AG04450 (cell line): ENCODE data around the gene CCNH. TPM values are rescaled to one million over a fixed set of nuclear protein-coding genes. Genes with fewer than 3 reads are reported as not detected.

Source experiments
- CTCF ChIA-PET: fragments of 300-600, 350-600 bp; formaldehyde crosslinking; extraction: SDS; loops from one replicate; lab custom pipeline; 2022; ENCODE audit warnings: antibody characterized with exemption, inconsistent platforms; lab: Charles Lee
- POLR2A ChIA-PET: fragments of 350-600 bp; formaldehyde crosslinking; extraction: SDS; loops from one replicate; lab custom pipeline; 2021; ENCODE audit warnings: antibody characterized with exemption, inconsistent platforms; lab: Yijun Ruan, JAX
- DNase-seq: peaks from one replicate; pipeline ENCODE4 v3.0.0-alpha.2; 2011; ENCODE audit warnings: low read depth, low spot score
- H3K27ac ChIP-seq: one replicate; pipeline ENCODE4 v1.5.1; 2012; ENCODE audit warnings: low read depth, low read length, control low read depth
- H3K27me3 ChIP-seq: one replicate; pipeline ENCODE4 v1.6.0; 2012; ENCODE audit warnings: low read length; ENCODE audit not compliant: control insufficient read depth, insufficient read depth
- H3K4me3 ChIP-seq: 2 replicates; pipeline ENCODE4 v1.5.1; 2011; ENCODE audit warnings: mild to moderate bottlenecking, low read depth, low read length, control low read depth
- H3K9me3 ChIP-seq: 2 replicates; pipeline ENCODE4 v1.5.1; 2012; ENCODE audit warnings: low read length; ENCODE audit not compliant: control insufficient read depth, insufficient read depth
- CTCF ChIP-seq: IDR thresholded peaks from 2 replicates; pipeline ENCODE4 v1.5.1; 2011; ENCODE audit warnings: low read depth, low read length, control low read depth, inconsistent platforms
- polyA plus RNA-seq: library from polyadenylated mRNA; depleted of rRNA; stranded (reverse); fragments of >200 nt; gene quantifications from 2 replicates; pipeline ENCODE4 v1.2.3, GENCODE V29; 2011

CCNH gene
- polyA plus RNA-seq, 1 experiment = 53.8 TPM

GRCh38 chr5:87405472-87406155 is 7.1 kb downstream of the CCNH start:
- no peak for TF ChIP-seq CTCF
- Histone ChIP-seq H3K27me3 (no peaks in the 10 kb centered on the region), H3K4me3 (no peak overlapping the region), H3K27ac (no peak overlapping the region), H3K9me3 (no peaks in the 10 kb centered on the region)
- no peak for DNase-seq
- ChIA-PET POLR2A (no interaction called here), CTCF (interaction anchor here (1.6 kb wide), 1 partner anchor 335 kb away, joined by 5 read pairs; no protein-coding TSS in a partner anchor)

- DNase-seq = no peak
- no peak overlapping the region for H3K27ac ChIP-seq
- H3K27me3 ChIP-seq = no peaks in the 10 kb centered on the region
- ChIA-PET CTCF (interaction anchor here (1.6 kb wide), 1 partner anchor 334 kb away, joined by 5 read pairs; no protein-coding TSS in a partner anchor), POLR2A (no interaction called here)
- no peaks in the 10 kb centered on the region for H3K9me3 ChIP-seq
- TF ChIP-seq CTCF = no peak
- no peak overlapping the region for H3K4me3 ChIP-seq
Measured at GRCh38 chr5:87404359-87404758, 8.4 kb downstream of the CCNH start.

- ChIA-PET CTCF (interaction anchor here (1.6 kb wide), 1 partner anchor 334 kb away, joined by 5 read pairs; no protein-coding TSS in a partner anchor), POLR2A (no interaction called here)
- no peak overlapping the region for H3K4me3 ChIP-seq
- TF ChIP-seq CTCF = no peak
- H3K27me3 ChIP-seq = no peaks in the 10 kb centered on the region
- no peak for DNase-seq
- H3K9me3 ChIP-seq = no peaks in the 10 kb centered on the region
- H3K27ac ChIP-seq = no peak overlapping the region
Measured at GRCh38 chr5:87403899-87404298, 8.8 kb downstream of the CCNH start.

GRCh38 chr5:87403409-87403808 is 9.3 kb downstream of the CCNH start:
- Histone ChIP-seq H3K4me3 (no peak overlapping the region), H3K27me3 (no peaks in the 10 kb centered on the region), H3K27ac (no peak overlapping the region), H3K9me3 (no peaks in the 10 kb centered on the region)
- CTCF ChIA-PET = interaction anchor here (0.6 kb wide), 1 partner anchor 334 kb away, joined by 4 read pairs; no protein-coding TSS in a partner anchor
- no peak for DNase-seq
- POLR2A ChIA-PET = no interaction called here
- no peak for TF ChIP-seq CTCF

GRCh38 chr5:87401626-87402025 is 11.1 kb downstream of the CCNH start:
- H3K27ac ChIP-seq = no peak overlapping the region
- POLR2A ChIA-PET = no interaction called here
- no peak for DNase-seq
- H3K9me3 ChIP-seq = no peaks in the 10 kb centered on the region
- H3K4me3 ChIP-seq = no peak overlapping the region
- no peak for TF ChIP-seq CTCF
- CTCF ChIA-PET = interaction anchor here (0.9 to 1.1 kb wide), 2 partner anchors 331 to 332 kb away, joined by 3 to 7 read pairs; no protein-coding TSS in a partner anchor
- no peaks in the 10 kb centered on the region for H3K27me3 ChIP-seq
